HCT116 (cell line): ENCODE measurements around the gene PSORS1C2. TPM values are rescaled to one million over a fixed set of nuclear protein-coding genes. Genes with fewer than 3 reads are reported as not detected.

Source experiments
- ATAC-seq: fragments of 200-7000 bp; cut with Tn5 transposase; 2 replicates; pipeline ENCODE4 v1.9.1; 2020; ENCODE audit warnings: mild to moderate bottlenecking, moderate library complexity
- BruUV-seq: library from RNA; stranded (reverse); fragments of 400-500 nt; replicated peaks from 2 replicates; lab custom pipeline; 2021; lab: Mats Ljungman, UMichigan
- CTCF ChIA-PET: fragments of 300-600 bp; sonication (Branson Sonifier 250); formaldehyde crosslinking; loops from one replicate; lab custom pipeline; 2021; ENCODE audit warnings: antibody characterized with exemption; lab: Charles Lee
- POLR2A ChIA-PET: fragments of 300-600, 350-600 bp; sonication (Branson Sonifier 250); formaldehyde crosslinking; loops from one replicate; lab custom pipeline; 2021; ENCODE audit warnings: antibody characterized with exemption; lab: Charles Lee
- RAD21 ChIA-PET, 2 experiments: fragments of 300-600 bp; sonication (Branson Sonifier 250); formaldehyde crosslinking; loops; one replicate each; lab custom pipeline; 2023; ENCODE audit warnings: low total read pairs in 2 of 2; ENCODE audit not compliant: uncharacterized antibody in 2 of 2, unreplicated experiment in 2 of 2, low non-redundant PET in 1 of 2; lab: Charles Lee
- DNase-seq: peaks from one replicate; pipeline ENCODE4 v3.0.0-alpha.2; 2010; ENCODE audit warnings: low read depth, low spot score
- H2AFZ ChIP-seq: fragments of 200-600 bp; shearing (Covaris generic), sonication (generic); 2 replicates; pipeline ENCODE4 v1.6.1; 2017; ENCODE audit warnings: low read depth, mixed run types, mixed read lengths, antibody characterized with exemption, low read length; ENCODE audit not compliant: poor library complexity, severe bottlenecking
- H3K27ac ChIP-seq: 2 replicates; pipeline ENCODE4 v1.5.1; 2012; ENCODE audit warnings: low read depth, low read length
- H3K27me3 ChIP-seq: fragments of 200-600 bp; sonication (generic); 2 replicates; pipeline ENCODE4 v1.6.1; 2016; ENCODE audit warnings: mixed run types, low read length, mixed read lengths; ENCODE audit not compliant: insufficient read depth
- H3K36me3 ChIP-seq, 2 experiments: fragments of 200-500 bp in 1 of 2; fragments of 200-600 bp in 1 of 2; sonication (Bioruptor generic) in 1 of 2; sonication (generic) in 1 of 2; 2 replicates each; pipeline versions ENCODE4 v1.5.1 to v1.6.1; 2014 to 2016; ENCODE audit warnings: low read length in 2 of 2, inconsistent platforms in 1 of 2, mixed read lengths in 1 of 2, mixed run types in 1 of 2; ENCODE audit not compliant: insufficient read depth in 2 of 2, control insufficient read depth in 1 of 2
- H3K4me1 ChIP-seq, 2 experiments: fragments of 200-600 bp in 1 of 2; sonication (generic) in 1 of 2; 2 replicates each; pipeline versions ENCODE4 v1.5.1 to v1.6.1; 2012 to 2017; ENCODE audit warnings: low read length in 2 of 2, inconsistent platforms in 1 of 2, mild to moderate bottlenecking in 1 of 2, mixed read lengths in 1 of 2, mixed run types in 1 of 2, moderate library complexity in 1 of 2; ENCODE audit not compliant: insufficient read depth in 2 of 2, control insufficient read depth in 1 of 2
- H3K4me2 ChIP-seq: fragments of 200-600 bp; sonication (generic); 2 replicates; pipeline ENCODE4 v1.6.1; 2017; ENCODE audit warnings: mixed run types, low read length, mixed read lengths
- H3K4me3 ChIP-seq, 2 experiments: fragments of 200-600 bp in 1 of 2; sonication (generic) in 1 of 2; replicated peaks in 1 of 2; 2 replicates each; pipeline ENCODE4 v1.5.1; 2011 to 2016; ENCODE audit warnings: low read length in 2 of 2, control low read depth in 1 of 2, low read depth in 1 of 2, mild to moderate bottlenecking in 1 of 2, mixed read lengths in 1 of 2, mixed run types in 1 of 2
- H3K79me2 ChIP-seq: fragments of 200-600 bp; sonication (generic); 2 replicates; pipeline ENCODE4 v1.6.1; 2017; ENCODE audit warnings: mild to moderate bottlenecking, mixed run types, low read length, moderate library complexity, mixed read lengths; ENCODE audit not compliant: insufficient read depth
- H3K9ac ChIP-seq: fragments of 200-600 bp; sonication (generic); 2 replicates; pipeline ENCODE4 v1.6.1; 2016; ENCODE audit warnings: low read length, mixed read lengths
- H3K9me2 ChIP-seq: fragments of 200-600 bp; sonication (generic), shearing (Covaris generic); 2 replicates; pipeline ENCODE4 v1.6.1; 2017; ENCODE audit warnings: mixed run types, mild to moderate bottlenecking, moderate library complexity; ENCODE audit not compliant: insufficient read depth
- H3K9me3 ChIP-seq, 2 experiments: fragments of 200-500 bp in 1 of 2; fragments of 200-600 bp in 1 of 2; sonication (Bioruptor generic) in 1 of 2; sonication (generic) in 1 of 2; 2 replicates each; pipeline ENCODE4 v1.6.1; 2014 to 2017; ENCODE audit warnings: low read length in 2 of 2, mixed read lengths in 2 of 2, inconsistent platforms in 1 of 2, low read depth in 1 of 2, mild to moderate bottlenecking in 1 of 2, mixed run types in 1 of 2, moderate library complexity in 1 of 2; ENCODE audit not compliant: control insufficient read depth in 1 of 2, insufficient read depth in 1 of 2
- H4K20me1 ChIP-seq: fragments of 200-600 bp; sonication (generic), shearing (Covaris generic); 2 replicates; pipeline ENCODE4 v1.6.1; 2017; ENCODE audit warnings: mixed run types, mild to moderate bottlenecking, moderate library complexity; ENCODE audit not compliant: insufficient read depth
- ATF3 ChIP-seq: IDR thresholded peaks from 2 replicates; pipeline ENCODE4 v1.6.1; 2012
- CBX3 ChIP-seq: IDR thresholded peaks from 2 replicates; pipeline ENCODE4 v1.6.1; 2012; ENCODE audit warnings: low read depth
- EGR1 ChIP-seq: IDR thresholded peaks from 2 replicates; pipeline ENCODE4 v1.6.1; 2012; ENCODE audit warnings: low read depth
- ELF1 ChIP-seq: IDR thresholded peaks from 2 replicates; pipeline ENCODE4 v1.6.1; 2012; ENCODE audit warnings: low read depth, borderline replicate concordance
- EZH2 ChIP-seq: fragments of 200-600 bp; sonication (generic); IDR thresholded peaks from 2 replicates; pipeline ENCODE4 v1.6.1; 2017; ENCODE audit warnings: antibody characterized with exemption, mixed run types
- EZH2phosphoT487 ChIP-seq: fragments of 200-600 bp; IDR thresholded peaks from 2 replicates; pipeline ENCODE4 v1.6.1; 2018; ENCODE audit warnings: antibody characterized with exemption, borderline replicate concordance
- FOSL1 ChIP-seq: IDR thresholded peaks from 2 replicates; pipeline ENCODE4 v1.6.1; 2012; ENCODE audit warnings: low read depth
- JUND ChIP-seq: IDR thresholded peaks from 2 replicates; pipeline ENCODE4 v1.6.1; 2012
- MAX ChIP-seq: IDR thresholded peaks from 2 replicates; pipeline ENCODE4 v1.6.1; 2012
- POLR2A ChIP-seq: IDR thresholded peaks from 2 replicates; pipeline ENCODE4 v1.7.0; 2011; ENCODE audit warnings: borderline replicate concordance; ENCODE audit not compliant: insufficient read depth, insufficient read length; ENCODE audit errors: extremely low read depth
- REST ChIP-seq: IDR thresholded peaks from 2 replicates; pipeline ENCODE4 v1.6.1; 2012; ENCODE audit warnings: low read depth
- TCF7L2 ChIP-seq: IDR thresholded peaks from 2 replicates; pipeline ENCODE4 v1.7.0; 2011; ENCODE audit warnings: borderline replicate concordance, inconsistent platforms; ENCODE audit not compliant: insufficient read depth, insufficient read length; ENCODE audit errors: extremely low read depth
- YY1 ChIP-seq: IDR thresholded peaks from 2 replicates; pipeline ENCODE4 v1.6.1; 2011; ENCODE audit warnings: low read length, low read depth, moderate library complexity, mild to moderate bottlenecking; ENCODE audit not compliant: insufficient replicate concordance; ENCODE audit errors: extremely low read depth
- ZBTB33 ChIP-seq: IDR thresholded peaks from 2 replicates; pipeline ENCODE4 v1.6.1; 2011; ENCODE audit warnings: mild to moderate bottlenecking, low read length, moderate library complexity; ENCODE audit not compliant: insufficient replicate concordance; ENCODE audit errors: extremely low read depth
- ZNF274 ChIP-seq: fragments of 200-500 bp; sonication (Bioruptor generic); IDR thresholded peaks from 2 replicates; pipeline ENCODE4 v1.6.1; 2014; ENCODE audit warnings: mild to moderate bottlenecking, low read depth, low read length, inconsistent platforms
- intact Hi-C: fragments of 100-400 bp; cut with micrococcal nuclease; formaldehyde crosslinking; loops from 2 replicates; pipeline ENCODE4 v1.10.0; 2022
- total RNA-seq: library from RNA; stranded (reverse); gene quantifications from one replicate; pipeline ENCODE4 v1.2.1, GENCODE V29; 2021; ENCODE audit not compliant: unreplicated experiment

The PSORS1C2 gene
- total RNA-seq, 1 experiment from 2014 or later: not detected

GRCh38 chr6:31170987-31171671 lies 32.3 kb upstream of the PSORS1C2 start:
- no peaks in the 10 kb centered on the region for H3K27me3 ChIP-seq
- H3K9ac ChIP-seq: no peak overlapping the region
- RAD21 ChIA-PET: no interaction called here
- no peak overlapping the region for H2AFZ ChIP-seq
- no peaks in the 10 kb centered on the region for H3K9me3 ChIP-seq
- CTCF ChIA-PET: no interaction called here
- H3K36me3 ChIP-seq: no peaks in the 10 kb centered on the region
- H3K4me2 ChIP-seq: no peak overlapping the region
- no peaks in the 10 kb centered on the region for H3K9me2 ChIP-seq
- H3K4me3 ChIP-seq: no peak overlapping the region
- TF ChIP-seq FOSL1 (no peak), CBX3 (no peak)
- intact Hi-C loops: no loop called here
- H3K4me1 ChIP-seq: peaks cover 3 to 18% of the 10 kb centered on the region in 2 experiments
- POLR2A ChIA-PET: no interaction called here
- ATAC-seq (no peak), DNase-seq (no peak)
- H4K20me1 ChIP-seq: no peaks in the 10 kb centered on the region
- H3K27ac ChIP-seq: no peak overlapping the region
- BruUV-seq: no TSS peak
- no peaks in the 10 kb centered on the region for H3K79me2 ChIP-seq

- Histone ChIP-seq H3K9me2 (no peaks in the 10 kb centered on the region), H3K9me3 (no peaks in the 10 kb centered on the region), H4K20me1 (no peaks in the 10 kb centered on the region), H3K79me2 (no peaks in the 10 kb centered on the region), H3K4me2 (no peak within 1 kb of the TSS; the same call in 1 of the 2 replicates), H3K4me3 (no peak within 1 kb of the TSS), H3K9ac (no peak within 1 kb of the TSS), H3K27me3 (no peaks in the 10 kb centered on the region), H2AFZ (no peak within 1 kb of the TSS), H3K27ac (no peak within 1 kb of the TSS), H3K36me3 (no peaks in the 10 kb centered on the region), H3K4me1 (peaks cover 3 to 15% of the 10 kb centered on the region in 2 experiments)
- intact Hi-C loops: no loop called here
- ATAC-seq: no peak
- DNase-seq: no peak
- ChIA-PET RAD21 (no interaction called here), POLR2A (no interaction called here), CTCF (no interaction called here)
- BruUV-seq: no TSS peak
- TF ChIP-seq ELF1 (no peak), REST (no peak), EZH2phosphoT487 (no peak), JUND (no peak), EGR1 (no peak), POLR2A (no peak), ATF3 (no peak), YY1 (no peak), ZBTB33 (no peak), TCF7L2 (no peak), CBX3 (no peak), MAX (no peak), EZH2 (no peak), ZNF274 (no peak), FOSL1 (no peak)
Measured at GRCh38 chr6:31170600-31170881, 31.7 kb upstream of the PSORS1C2 start, which contains the start of gene POU5F1. POU5F1 (minus strand) TSS chr6:31170682; CDS start chr6:31170620, 62 bp downstream.
